ENCODE measurements around the gene ABI2. TPM values are rescaled to one million over a fixed set of nuclear protein-coding genes. Genes with fewer than 3 reads are reported as not detected.
"Not testable (repeated sequence)": the region's sequence is repeated elsewhere in the genome, so short reads cannot be mapped to it uniquely, and the experiment has no call there.

ABI2 gene
- total and polyA plus RNA-seq, 2 donors (not counting 1 experiment from before 2014, with no cell fraction given): 32.2 to 60.9 TPM

GRCh38 chr2:203282101-203282500, 46.1 kb upstream of the ABI2 start:
- Histone ChIP-seq H3K4me1 (ENCODE audit: control insufficient read depth, extremely low read depth, insufficient read depth, low read length) (no peaks in the 10 kb centered on the region), H4K20me1 (ENCODE audit: control insufficient read depth, extremely low read depth, insufficient read depth, low read length) (no peaks in the 10 kb centered on the region), H3K4me3 (replicated peaks in 1 of 4; ENCODE audit: control extremely low read depth in 1 of 4, insufficient read depth in 1 of 4, low read depth in 3 of 4, low read length in 4 of 4) (no peak overlapping the region), H3K36me3 (ENCODE audit: control insufficient read depth, insufficient read depth, low read length) (peaks cover 14% of the 10 kb centered on the region), H3K79me2 (ENCODE audit: control insufficient read depth, insufficient read depth, low read length) (no peaks in the 10 kb centered on the region), H3K27me3 (ENCODE audit: control insufficient read depth, insufficient read depth, low read length) (no peaks in the 10 kb centered on the region), H2AFZ (ENCODE audit: low read length) (no peak overlapping the region), H3K27ac (ENCODE audit: insufficient read depth, low read length) (no peak overlapping the region), H3K4me2 (ENCODE audit: extremely low read depth, insufficient read depth, low read length) (no peak overlapping the region), H3K9me3 (ENCODE audit: control insufficient read depth, insufficient read depth, low read depth, low read length) (no peaks in the 10 kb centered on the region), H3K9ac (ENCODE audit: insufficient read depth, low read length) (no peak overlapping the region)
- TF ChIP-seq EZH2 (IDR thresholded peaks at IDR 0.05; ENCODE audit: low read length, missing control alignments): no peak
- no peak for TF ChIP-seq CTCF (conservative IDR thresholded peaks at IDR 0.05 in 1 of 2, IDR thresholded peaks at IDR 0.05 in 1 of 2; ENCODE audit: low read depth in 1 of 2, low read length in 2 of 2)
- DNase-seq (ENCODE audit: low read depth in 2 of 2): no peak

GRCh38 chr2:203286532-203286931, 41.7 kb upstream of the ABI2 start:
- Histone ChIP-seq H3K4me3 (replicated peaks in 1 of 4; ENCODE audit: control extremely low read depth in 1 of 4, insufficient read depth in 1 of 4, low read depth in 3 of 4, low read length in 4 of 4) (no peak overlapping the region), H3K79me2 (ENCODE audit: control insufficient read depth, insufficient read depth, low read length) (no peaks in the 10 kb centered on the region), H4K20me1 (ENCODE audit: control insufficient read depth, extremely low read depth, insufficient read depth, low read length) (no peaks in the 10 kb centered on the region), H3K36me3 (ENCODE audit: control insufficient read depth, insufficient read depth, low read length) (peaks cover 6% of the 10 kb centered on the region), H3K4me2 (ENCODE audit: extremely low read depth, insufficient read depth, low read length) (no peak overlapping the region), H3K4me1 (ENCODE audit: control insufficient read depth, extremely low read depth, insufficient read depth, low read length) (no peaks in the 10 kb centered on the region), H3K27ac (ENCODE audit: insufficient read depth, low read length) (no peak overlapping the region), H3K27me3 (ENCODE audit: control insufficient read depth, insufficient read depth, low read length) (no peaks in the 10 kb centered on the region), H3K9me3 (ENCODE audit: control insufficient read depth, insufficient read depth, low read depth, low read length) (no peaks in the 10 kb centered on the region), H3K9ac (ENCODE audit: insufficient read depth, low read length) (no peak overlapping the region), H2AFZ (ENCODE audit: low read length) (no peak overlapping the region)
- TF ChIP-seq EZH2 (IDR thresholded peaks at IDR 0.05; ENCODE audit: low read length, missing control alignments): no peak
- TF ChIP-seq CTCF (conservative IDR thresholded peaks at IDR 0.05 in 1 of 2, IDR thresholded peaks at IDR 0.05 in 1 of 2; ENCODE audit: low read depth in 1 of 2, low read length in 2 of 2): no peak
- DNase-seq (ENCODE audit: low read depth in 2 of 2): no peak

GRCh38 chr2:203301667-203302066, 26.5 kb upstream of the ABI2 start:
- TF ChIP-seq CTCF (conservative IDR thresholded peaks at IDR 0.05 in 1 of 2, IDR thresholded peaks at IDR 0.05 in 1 of 2; ENCODE audit: low read depth in 1 of 2, low read length in 2 of 2): no peak
- TF ChIP-seq EZH2 (IDR thresholded peaks at IDR 0.05; ENCODE audit: low read length, missing control alignments): no peak
- no peak overlapping the region for H3K9ac ChIP-seq (ENCODE audit: insufficient read depth, low read length)
- DNase-seq (ENCODE audit: low read depth in 2 of 2): peak in 1 of 2 donors; percentile 48
- no peaks in the 10 kb centered on the region for H3K79me2 ChIP-seq (ENCODE audit: control insufficient read depth, insufficient read depth, low read length)
- H4K20me1 ChIP-seq (ENCODE audit: control insufficient read depth, extremely low read depth, insufficient read depth, low read length): no peaks in the 10 kb centered on the region
- no peaks in the 10 kb centered on the region for H3K4me1 ChIP-seq (ENCODE audit: control insufficient read depth, extremely low read depth, insufficient read depth, low read length)
- H3K36me3 ChIP-seq (ENCODE audit: control insufficient read depth, insufficient read depth, low read length): no peaks in the 10 kb centered on the region
- H2AFZ ChIP-seq (ENCODE audit: low read length): no peak overlapping the region
- no peak overlapping the region for H3K4me2 ChIP-seq (ENCODE audit: extremely low read depth, insufficient read depth, low read length)
- H3K27me3 ChIP-seq (ENCODE audit: control insufficient read depth, insufficient read depth, low read length): no peaks in the 10 kb centered on the region
- no peaks in the 10 kb centered on the region for H3K9me3 ChIP-seq (ENCODE audit: control insufficient read depth, insufficient read depth, low read depth, low read length)
- no peak overlapping the region for H3K27ac ChIP-seq (ENCODE audit: insufficient read depth, low read length)
- no peak overlapping the region for H3K4me3 ChIP-seq (replicated peaks in 1 of 4; ENCODE audit: control extremely low read depth in 1 of 4, insufficient read depth in 1 of 4, low read depth in 3 of 4, low read length in 4 of 4)

- H3K4me1 ChIP-seq (ENCODE audit: control insufficient read depth, extremely low read depth, insufficient read depth, low read length); H3K4me3 ChIP-seq (replicated peaks in 1 of 4; ENCODE audit: control extremely low read depth in 1 of 4, insufficient read depth in 1 of 4, low read depth in 3 of 4, low read length in 4 of 4); H3K4me2 ChIP-seq (ENCODE audit: extremely low read depth, insufficient read depth, low read length); H3K27ac ChIP-seq (ENCODE audit: insufficient read depth, low read length); H3K27me3 ChIP-seq (ENCODE audit: control insufficient read depth, insufficient read depth, low read length); H2AFZ ChIP-seq (ENCODE audit: low read length); H3K36me3 ChIP-seq (ENCODE audit: control insufficient read depth, insufficient read depth, low read length); H3K9ac ChIP-seq (ENCODE audit: insufficient read depth, low read length); H3K79me2 ChIP-seq (ENCODE audit: control insufficient read depth, insufficient read depth, low read length); H3K9me3 ChIP-seq (ENCODE audit: control insufficient read depth, insufficient read depth, low read depth, low read length); H4K20me1 ChIP-seq (ENCODE audit: control insufficient read depth, extremely low read depth, insufficient read depth, low read length): not testable (repeated sequence)
- peak in 1 of 2 donors; percentile 4 for DNase-seq (ENCODE audit: low read depth in 2 of 2)
Observed at GRCh38 chr2:203302586-203302985, 25.6 kb upstream of the ABI2 start.

Data from fibroblast of lung (primary cell).